ENCODE measurements around the gene LRMDA.

The LRMDA gene

GRCh38 chr10:76268954-76269353 is 837.5 kb downstream of the LRMDA start:
- Histone ChIP-seq H3K4me3 (ENCODE audit: low read depth, low read length) (no peak overlapping the region), H3K36me3 (ENCODE audit: control insufficient read depth, insufficient read depth, low read length) (no peaks in the 10 kb centered on the region), H3K27me3 (ENCODE audit: control insufficient read depth, insufficient read depth, low read length) (no peaks in the 10 kb centered on the region), H3K27ac (ENCODE audit: low read depth, low read length) (no peak overlapping the region), H3K4me1 (ENCODE audit: control insufficient read depth, insufficient read depth, low read length) (peaks cover 15% of the 10 kb centered on the region), H3K9me3 (ENCODE audit: control insufficient read depth, insufficient read depth, low read depth, low read length) (peaks cover 8% of the 10 kb centered on the region; the same call in 1 of the 2 replicates), H3K9ac (ENCODE audit: low read length) (no peak overlapping the region)

DNA sequence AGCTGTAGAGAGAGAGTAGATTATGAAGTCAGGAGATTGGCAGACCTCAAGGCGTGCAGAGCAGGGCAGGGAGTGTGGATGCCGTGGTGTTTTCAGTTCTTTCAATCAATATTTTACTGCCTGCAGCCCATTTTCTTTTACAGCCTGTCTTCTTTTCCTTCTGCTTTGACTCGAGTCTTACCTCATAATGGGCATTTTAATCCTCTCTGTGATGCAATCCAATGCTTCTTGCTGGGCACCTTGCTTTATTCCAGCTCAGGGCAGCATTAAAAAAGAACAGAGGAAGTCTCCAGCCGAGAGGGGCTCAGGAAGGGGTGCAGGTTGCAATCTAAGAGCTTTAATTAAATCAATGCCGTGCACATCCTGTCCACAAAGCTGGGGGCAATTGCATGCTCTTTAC is 839.0 kb downstream of the LRMDA start:
- Histone ChIP-seq H3K27me3 (ENCODE audit: control insufficient read depth, insufficient read depth, low read length) (no peaks in the 10 kb centered on the region), H3K4me1 (ENCODE audit: control insufficient read depth, insufficient read depth, low read length) (peaks cover 15% of the 10 kb centered on the region), H3K4me3 (ENCODE audit: low read depth, low read length) (no peak overlapping the region), H3K36me3 (ENCODE audit: control insufficient read depth, insufficient read depth, low read length) (no peaks in the 10 kb centered on the region), H3K9ac (ENCODE audit: low read length) (no peak overlapping the region), H3K27ac (ENCODE audit: low read depth, low read length) (no peak overlapping the region), H3K9me3 (ENCODE audit: control insufficient read depth, insufficient read depth, low read depth, low read length) (peaks cover 22% of the 10 kb centered on the region)

DNA sequence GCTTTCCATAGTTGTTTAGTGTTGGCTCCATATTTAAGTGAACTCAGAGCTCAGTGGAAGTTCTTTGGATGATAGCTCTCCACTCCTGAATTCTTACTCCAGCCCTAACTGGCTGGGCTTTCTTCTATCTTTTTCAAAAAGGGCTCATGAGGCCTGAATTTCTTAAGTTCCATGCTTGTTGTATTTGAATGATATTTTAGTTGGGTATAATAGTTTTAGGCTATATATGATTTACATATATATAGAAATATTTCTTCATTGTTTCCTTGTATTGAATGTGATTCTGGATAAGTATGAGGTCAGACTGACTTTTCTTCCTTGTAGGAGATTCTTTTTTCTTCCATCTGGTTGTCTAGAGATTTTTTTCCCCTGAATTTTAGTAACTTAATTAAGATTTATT is 843.5 kb downstream of the LRMDA start:
- H3K27me3 ChIP-seq (ENCODE audit: control insufficient read depth, insufficient read depth, low read length) = no peaks in the 10 kb centered on the region
- H3K4me1 ChIP-seq (ENCODE audit: control insufficient read depth, insufficient read depth, low read length) = peaks cover 5% of the 10 kb centered on the region
- H3K9me3 ChIP-seq (ENCODE audit: control insufficient read depth, insufficient read depth, low read depth, low read length) = peaks cover 31% of the 10 kb centered on the region
- H3K9ac ChIP-seq (ENCODE audit: low read length) = no peak overlapping the region
- H3K27ac ChIP-seq (ENCODE audit: low read depth, low read length) = no peak overlapping the region
- H3K36me3 ChIP-seq (ENCODE audit: control insufficient read depth, insufficient read depth, low read length) = no peaks in the 10 kb centered on the region
- no peak overlapping the region for H3K4me3 ChIP-seq (ENCODE audit: low read depth, low read length)

- Histone ChIP-seq H3K9ac (ENCODE audit: low read length) (no peak overlapping the region), H3K4me1 (ENCODE audit: control insufficient read depth, insufficient read depth, low read length) (no peaks in the 10 kb centered on the region), H3K27ac (ENCODE audit: low read depth, low read length) (no peak overlapping the region), H3K4me3 (ENCODE audit: low read depth, low read length) (no peak overlapping the region), H3K36me3 (ENCODE audit: control insufficient read depth, insufficient read depth, low read length) (no peaks in the 10 kb centered on the region), H3K27me3 (ENCODE audit: control insufficient read depth, insufficient read depth, low read length) (no peaks in the 10 kb centered on the region), H3K9me3 (ENCODE audit: control insufficient read depth, insufficient read depth, low read depth, low read length) (peaks cover 24% of the 10 kb centered on the region)
Observed at GRCh38 chr10:76278811-76279460, 847.5 kb downstream of the LRMDA start.

DNA sequence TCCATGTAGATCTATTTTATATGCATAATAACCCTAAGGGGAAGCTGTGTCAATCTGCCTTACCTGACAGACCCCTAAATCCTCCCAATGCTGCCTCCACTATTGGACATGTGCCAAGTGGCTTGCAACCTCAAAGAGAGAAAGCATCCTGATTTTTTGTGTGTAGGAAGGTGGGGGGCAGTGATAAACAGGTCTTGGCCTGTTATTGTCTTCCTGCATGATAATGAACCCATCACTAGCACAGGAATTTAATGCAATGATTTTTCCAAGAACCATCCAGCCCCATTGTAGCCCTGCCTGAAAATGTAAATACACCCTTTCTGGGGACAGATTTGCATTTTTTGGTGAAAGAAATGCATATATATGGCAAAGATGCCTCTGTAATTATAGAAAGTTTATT is 850.2 kb downstream of the LRMDA start:
- no peak overlapping the region for H3K27ac ChIP-seq (ENCODE audit: low read depth, low read length)
- H3K4me3 ChIP-seq (ENCODE audit: low read depth, low read length) = no peak overlapping the region
- no peak overlapping the region for H3K9ac ChIP-seq (ENCODE audit: low read length)
- no peaks in the 10 kb centered on the region for H3K27me3 ChIP-seq (ENCODE audit: control insufficient read depth, insufficient read depth, low read length)
- no peaks in the 10 kb centered on the region for H3K4me1 ChIP-seq (ENCODE audit: control insufficient read depth, insufficient read depth, low read length)
- H3K9me3 ChIP-seq (ENCODE audit: control insufficient read depth, insufficient read depth, low read depth, low read length) = peaks cover 13% of the 10 kb centered on the region; the same call in 1 of the 2 replicates
- no peaks in the 10 kb centered on the region for H3K36me3 ChIP-seq (ENCODE audit: control insufficient read depth, insufficient read depth, low read length)

- Histone ChIP-seq H3K9me3 (ENCODE audit: control insufficient read depth, insufficient read depth, low read depth, low read length) (peaks cover 11% of the 10 kb centered on the region; the same call in 1 of the 2 replicates), H3K27ac (ENCODE audit: low read depth, low read length) (no peak overlapping the region), H3K9ac (ENCODE audit: low read length) (no peak overlapping the region), H3K27me3 (ENCODE audit: control insufficient read depth, insufficient read depth, low read length) (no peaks in the 10 kb centered on the region), H3K36me3 (ENCODE audit: control insufficient read depth, insufficient read depth, low read length) (no peaks in the 10 kb centered on the region), H3K4me3 (ENCODE audit: low read depth, low read length) (no peak overlapping the region), H3K4me1 (ENCODE audit: control insufficient read depth, insufficient read depth, low read length) (no peaks in the 10 kb centered on the region)
Observed at GRCh38 chr10:76282061-76283025, 850.9 kb downstream of the LRMDA start.

GRCh38 chr10:76284351-76284750 is 852.9 kb downstream of the LRMDA start:
- no peak overlapping the region for H3K4me3 ChIP-seq (ENCODE audit: low read depth, low read length)
- H3K27ac ChIP-seq (ENCODE audit: low read depth, low read length) = no peak overlapping the region
- H3K9me3 ChIP-seq (ENCODE audit: control insufficient read depth, insufficient read depth, low read depth, low read length) = peaks cover 11% of the 10 kb centered on the region; the same call in 1 of the 2 replicates
- H3K36me3 ChIP-seq (ENCODE audit: control insufficient read depth, insufficient read depth, low read length) = no peaks in the 10 kb centered on the region
- no peaks in the 10 kb centered on the region for H3K4me1 ChIP-seq (ENCODE audit: control insufficient read depth, insufficient read depth, low read length)
- H3K27me3 ChIP-seq (ENCODE audit: control insufficient read depth, insufficient read depth, low read length) = no peaks in the 10 kb centered on the region
- H3K9ac ChIP-seq (ENCODE audit: low read length) = no peak overlapping the region

- Histone ChIP-seq H3K27me3 (ENCODE audit: control insufficient read depth, insufficient read depth, low read length) (no peaks in the 10 kb centered on the region), H3K4me3 (ENCODE audit: low read depth, low read length) (no peak overlapping the region), H3K4me1 (ENCODE audit: control insufficient read depth, insufficient read depth, low read length) (no peaks in the 10 kb centered on the region), H3K36me3 (ENCODE audit: control insufficient read depth, insufficient read depth, low read length) (no peaks in the 10 kb centered on the region), H3K27ac (ENCODE audit: low read depth, low read length) (no peak overlapping the region), H3K9me3 (ENCODE audit: control insufficient read depth, insufficient read depth, low read depth, low read length) (peaks cover 11% of the 10 kb centered on the region; the same call in 1 of the 2 replicates), H3K9ac (ENCODE audit: low read length) (no peak overlapping the region)
Observed at GRCh38 chr10:76285012-76285411, 853.6 kb downstream of the LRMDA start.

GRCh38 chr10:76285515-76285914 is 854.1 kb downstream of the LRMDA start:
- H3K27me3 ChIP-seq (ENCODE audit: control insufficient read depth, insufficient read depth, low read length) = no peaks in the 10 kb centered on the region
- no peak overlapping the region for H3K4me3 ChIP-seq (ENCODE audit: low read depth, low read length)
- no peak overlapping the region for H3K27ac ChIP-seq (ENCODE audit: low read depth, low read length)
- no peaks in the 10 kb centered on the region for H3K4me1 ChIP-seq (ENCODE audit: control insufficient read depth, insufficient read depth, low read length)
- peaks cover 11% of the 10 kb centered on the region; the same call in 1 of the 2 replicates for H3K9me3 ChIP-seq (ENCODE audit: control insufficient read depth, insufficient read depth, low read depth, low read length)
- H3K36me3 ChIP-seq (ENCODE audit: control insufficient read depth, insufficient read depth, low read length) = no peaks in the 10 kb centered on the region
- H3K9ac ChIP-seq (ENCODE audit: low read length) = no peak overlapping the region

GRCh38 chr10:76286536-76286935 is 855.1 kb downstream of the LRMDA start:
- Histone ChIP-seq H3K9me3 (ENCODE audit: control insufficient read depth, insufficient read depth, low read depth, low read length) (peaks cover 11% of the 10 kb centered on the region; the same call in 1 of the 2 replicates), H3K4me3 (ENCODE audit: low read depth, low read length) (no peak overlapping the region), H3K27ac (ENCODE audit: low read depth, low read length) (no peak overlapping the region), H3K36me3 (ENCODE audit: control insufficient read depth, insufficient read depth, low read length) (no peaks in the 10 kb centered on the region), H3K4me1 (ENCODE audit: control insufficient read depth, insufficient read depth, low read length) (no peaks in the 10 kb centered on the region), H3K27me3 (ENCODE audit: control insufficient read depth, insufficient read depth, low read length) (no peaks in the 10 kb centered on the region), H3K9ac (ENCODE audit: low read length) (no peak overlapping the region)

DNA sequence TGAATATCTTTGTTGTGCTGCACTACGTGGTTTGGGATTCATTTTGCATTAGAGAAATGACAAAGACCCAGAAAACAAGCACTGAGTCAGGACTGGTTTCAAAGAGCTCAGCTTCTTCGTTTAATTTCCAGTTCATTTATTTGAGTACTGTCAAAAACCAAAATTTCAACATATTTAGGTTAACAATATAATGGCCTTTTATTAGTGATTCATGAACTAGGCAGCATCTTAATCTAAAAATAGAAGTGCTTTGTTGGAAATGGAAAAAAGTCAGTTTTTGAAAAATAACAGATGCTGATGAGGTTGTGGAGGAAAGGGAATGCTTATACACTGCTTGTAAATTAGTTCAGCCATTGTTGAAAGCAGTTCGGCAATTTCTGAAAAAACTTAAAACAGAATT is 856.4 kb downstream of the LRMDA start:
- H3K4me3 ChIP-seq (ENCODE audit: low read depth, low read length) = no peak overlapping the region
- no peak overlapping the region for H3K9ac ChIP-seq (ENCODE audit: low read length)
- H3K27ac ChIP-seq (ENCODE audit: low read depth, low read length) = no peak overlapping the region
- H3K4me1 ChIP-seq (ENCODE audit: control insufficient read depth, insufficient read depth, low read length) = no peaks in the 10 kb centered on the region
- H3K9me3 ChIP-seq (ENCODE audit: control insufficient read depth, insufficient read depth, low read depth, low read length) = peaks cover 11% of the 10 kb centered on the region; the same call in 1 of the 2 replicates
- no peaks in the 10 kb centered on the region for H3K36me3 ChIP-seq (ENCODE audit: control insufficient read depth, insufficient read depth, low read length)
- H3K27me3 ChIP-seq (ENCODE audit: control insufficient read depth, insufficient read depth, low read length) = no peaks in the 10 kb centered on the region

Data from HUES6 (cell line).